Measurements from ENCODE around the gene C16orf86. TPM values are rescaled to one million over a fixed set of nuclear protein-coding genes. Genes with fewer than 3 reads are reported as not detected.

Gene C16orf86
- total RNA-seq, 1 donor from 2014 or later, result 2.1 TPM

DNA sequence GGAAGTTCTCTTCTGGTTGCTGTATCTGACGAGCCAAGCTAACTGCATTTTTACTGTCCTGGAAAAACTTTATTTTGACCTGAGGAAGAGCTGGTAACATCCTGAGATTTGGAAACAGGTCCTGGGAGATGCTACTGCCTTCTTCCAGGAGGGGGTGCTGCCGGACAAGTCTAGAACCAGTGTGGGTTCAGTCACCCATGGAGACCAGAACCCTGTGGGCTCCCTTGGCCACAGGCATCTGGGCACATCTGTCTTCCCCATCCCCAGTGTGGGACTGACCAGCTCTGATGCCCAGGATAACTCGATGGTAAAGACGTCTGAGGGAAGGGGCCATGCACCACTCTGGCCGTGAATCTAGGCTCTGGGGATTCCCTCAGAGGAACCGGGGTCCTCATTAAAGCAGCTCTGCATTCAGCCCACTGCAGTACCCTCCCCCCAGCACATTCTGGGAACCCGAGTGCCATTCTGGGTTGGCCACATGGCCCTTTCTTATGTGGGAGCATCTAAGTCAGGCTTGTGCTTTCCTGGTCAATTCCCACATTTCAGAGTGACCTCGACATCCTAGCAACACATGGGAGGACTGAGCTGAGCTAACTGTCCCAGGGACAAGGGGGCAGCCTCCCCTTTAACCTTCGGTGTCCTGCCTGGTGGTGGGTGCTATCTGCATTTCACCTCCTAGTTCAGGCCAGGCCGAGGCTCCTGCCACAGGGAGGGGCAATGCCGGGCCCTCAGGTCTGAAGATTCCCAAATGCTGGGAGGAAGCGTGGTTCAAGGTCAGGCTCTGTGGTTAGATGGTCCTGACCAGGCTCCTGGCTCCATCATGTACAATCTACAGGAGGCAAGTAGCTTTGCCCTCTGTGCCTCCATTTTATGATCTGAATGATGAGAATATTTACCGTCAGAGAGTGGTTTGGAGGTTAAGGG is 6.4 kb downstream of the C16orf86 start:
- Mint-ChIP-seq H3K36me3 (ENCODE audit: unreplicated experiment) (no peaks in the 10 kb centered on the region), H3K27ac (ENCODE audit: unreplicated experiment) (peak overlapping the region; percentile 80), H3K9me3 (ENCODE audit: unreplicated experiment) (no peaks in the 10 kb centered on the region), H3K4me1 (ENCODE audit: unreplicated experiment) (peaks cover 21% of the 10 kb centered on the region), H3K27me3 (ENCODE audit: unreplicated experiment) (no peaks in the 10 kb centered on the region), H3K4me3 (ENCODE audit: unreplicated experiment) (no peak overlapping the region)
- TF ChIP-seq, protein P1, sequence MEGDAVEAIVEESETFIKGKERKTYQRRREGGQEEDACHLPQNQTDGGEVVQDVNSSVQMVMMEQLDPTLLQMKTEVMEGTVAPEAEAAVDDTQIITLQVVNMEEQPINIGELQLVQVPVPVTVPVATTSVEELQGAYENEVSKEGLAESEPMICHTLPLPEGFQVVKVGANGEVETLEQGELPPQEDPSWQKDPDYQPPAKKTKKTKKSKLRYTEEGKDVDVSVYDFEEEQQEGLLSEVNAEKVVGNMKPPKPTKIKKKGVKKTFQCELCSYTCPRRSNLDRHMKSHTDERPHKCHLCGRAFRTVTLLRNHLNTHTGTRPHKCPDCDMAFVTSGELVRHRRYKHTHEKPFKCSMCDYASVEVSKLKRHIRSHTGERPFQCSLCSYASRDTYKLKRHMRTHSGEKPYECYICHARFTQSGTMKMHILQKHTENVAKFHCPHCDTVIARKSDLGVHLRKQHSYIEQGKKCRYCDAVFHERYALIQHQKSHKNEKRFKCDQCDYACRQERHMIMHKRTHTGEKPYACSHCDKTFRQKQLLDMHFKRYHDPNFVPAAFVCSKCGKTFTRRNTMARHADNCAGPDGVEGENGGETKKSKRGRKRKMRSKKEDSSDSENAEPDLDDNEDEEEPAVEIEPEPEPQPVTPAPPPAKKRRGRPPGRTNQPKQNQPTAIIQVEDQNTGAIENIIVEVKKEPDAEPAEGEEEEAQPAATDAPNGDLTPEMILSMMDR (IDR thresholded peaks at IDR 0.05), result peak; percentile 69
- DNase-seq (ENCODE audit: extremely low spot score, unreplicated experiment), result no peak

DNA sequence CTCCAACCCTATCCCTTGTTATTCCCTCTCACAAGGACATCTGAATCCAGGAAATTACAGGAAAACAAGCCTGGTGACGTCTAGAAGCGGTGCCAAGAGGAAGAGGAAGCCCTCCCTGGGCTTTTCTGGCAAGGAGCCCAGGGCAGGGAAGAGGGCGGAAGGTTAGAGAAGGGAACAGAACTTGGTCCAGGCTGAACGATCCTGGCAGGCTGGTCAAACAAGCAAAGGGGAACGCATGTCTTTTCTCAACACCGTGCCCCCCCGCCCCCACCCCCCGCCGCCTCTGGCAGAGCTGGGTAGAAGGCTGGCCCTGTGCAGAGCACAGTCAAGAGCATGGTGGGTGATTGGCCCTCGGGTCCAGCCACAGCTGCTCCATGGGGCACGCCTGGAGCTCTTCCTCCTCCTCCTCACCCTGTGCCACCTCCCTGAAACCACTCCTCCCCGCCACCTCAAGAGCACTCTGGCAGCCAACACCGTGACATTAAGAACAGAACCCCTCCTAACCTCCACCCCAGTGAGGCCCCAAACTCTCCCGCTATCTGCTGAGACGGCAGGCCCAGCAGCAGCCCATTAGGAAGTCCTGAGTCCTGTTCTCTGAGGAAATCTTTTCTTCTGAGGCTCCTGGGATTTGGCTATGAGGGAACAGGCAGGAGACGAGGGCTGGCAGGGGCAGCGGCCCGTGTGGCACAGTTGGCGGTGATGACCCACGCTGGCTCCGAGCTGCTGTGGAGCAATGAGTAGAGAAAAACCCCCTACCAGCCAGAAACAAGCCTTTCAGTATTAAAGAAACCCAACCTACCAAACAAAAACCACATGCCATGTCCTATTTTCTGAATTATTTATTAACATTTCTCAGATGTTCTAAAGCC is 7.3 kb downstream of the C16orf86 start:
- Mint-ChIP-seq H3K27me3 (ENCODE audit: unreplicated experiment) (no peaks in the 10 kb centered on the region), H3K36me3 (ENCODE audit: unreplicated experiment) (no peaks in the 10 kb centered on the region), H3K27ac (ENCODE audit: unreplicated experiment) (peak overlapping the region; percentile 80), H3K4me3 (ENCODE audit: unreplicated experiment) (no peak overlapping the region), H3K4me1 (ENCODE audit: unreplicated experiment) (peaks cover 20% of the 10 kb centered on the region), H3K9me3 (ENCODE audit: unreplicated experiment) (no peaks in the 10 kb centered on the region)
- no peak for DNase-seq (ENCODE audit: extremely low spot score, unreplicated experiment)
- TF ChIP-seq, protein P1 (IDR thresholded peaks at IDR 0.05), result no peak

GRCh38 chr16:67674851-67675578 is 8.4 kb downstream of the C16orf86 start:
- no peak overlapping the region for H3K4me3 Mint-ChIP-seq (ENCODE audit: unreplicated experiment)
- H3K4me1 Mint-ChIP-seq (ENCODE audit: unreplicated experiment), result peaks cover 20% of the 10 kb centered on the region
- H3K9me3 Mint-ChIP-seq (ENCODE audit: unreplicated experiment), result no peaks in the 10 kb centered on the region
- DNase-seq (ENCODE audit: extremely low spot score, unreplicated experiment), result no peak
- no peaks in the 10 kb centered on the region for H3K36me3 Mint-ChIP-seq (ENCODE audit: unreplicated experiment)
- TF ChIP-seq, protein P1 (IDR thresholded peaks at IDR 0.05), result no peak
- H3K27me3 Mint-ChIP-seq (ENCODE audit: unreplicated experiment), result no peaks in the 10 kb centered on the region
- H3K27ac Mint-ChIP-seq (ENCODE audit: unreplicated experiment), result peak overlapping the region; percentile 78

GRCh38 chr16:67675579-67675935 is 8.9 kb downstream of the C16orf86 start:
- TF ChIP-seq, protein P1 (IDR thresholded peaks at IDR 0.05), result no peak
- Mint-ChIP-seq H3K4me3 (ENCODE audit: unreplicated experiment) (no peak overlapping the region), H3K36me3 (ENCODE audit: unreplicated experiment) (no peaks in the 10 kb centered on the region), H3K27me3 (ENCODE audit: unreplicated experiment) (no peaks in the 10 kb centered on the region), H3K4me1 (ENCODE audit: unreplicated experiment) (peaks cover 20% of the 10 kb centered on the region), H3K27ac (ENCODE audit: unreplicated experiment) (no peak overlapping the region), H3K9me3 (ENCODE audit: unreplicated experiment) (no peaks in the 10 kb centered on the region)
- no peak for DNase-seq (ENCODE audit: extremely low spot score, unreplicated experiment)
